Measurements from ENCODE around the gene IGF1.
"Not testable (repeated sequence)": the region's sequence is repeated elsewhere in the genome, so short reads cannot be mapped to it uniquely, and the experiment has no call there.

IGF1 gene

GRCh38 chr12:102454808-102455760 is 25.3 kb downstream of the IGF1 start:
- no peak for DNase-seq

DNA sequence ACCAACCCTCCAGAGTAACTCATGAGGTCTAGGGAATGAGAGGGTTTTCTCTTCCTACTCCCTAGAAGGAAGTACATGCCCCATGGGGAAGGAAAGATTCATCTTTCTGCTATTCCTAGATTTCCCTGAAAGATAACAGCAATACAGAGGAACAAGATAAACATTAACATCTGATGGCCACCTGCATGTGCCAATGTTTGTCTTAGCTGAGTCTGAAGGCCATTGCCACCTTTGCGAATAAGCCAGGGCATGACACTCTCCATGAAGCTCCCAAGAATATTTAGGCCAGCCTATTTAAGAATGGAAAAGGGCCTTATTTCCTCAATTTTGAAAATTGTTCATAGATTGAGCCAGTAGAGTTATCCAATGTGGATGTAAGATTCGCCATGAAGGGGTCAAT is 26.0 kb downstream of the IGF1 start:
- DNase-seq: no peak

DNA sequence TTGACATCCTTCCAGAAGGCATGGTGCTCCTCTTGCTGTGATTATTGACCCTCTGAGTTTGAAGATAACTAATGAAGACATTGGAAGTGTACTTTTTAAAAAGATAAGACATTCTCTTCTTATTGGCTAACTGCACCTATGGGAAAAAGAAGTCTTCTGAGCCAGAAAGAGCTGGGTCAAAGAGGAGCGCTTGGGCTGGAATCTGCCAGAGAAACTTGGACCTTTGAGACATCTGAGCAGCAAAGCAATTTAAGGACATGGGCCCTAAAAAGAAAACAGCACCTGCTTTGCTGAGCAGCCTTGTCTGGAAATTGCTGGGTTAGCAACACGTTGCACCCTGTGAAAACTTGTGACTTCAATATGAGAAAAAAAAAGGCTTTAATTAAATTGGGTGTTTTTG is 27.8 kb downstream of the IGF1 start:
- no peak for DNase-seq

DNA sequence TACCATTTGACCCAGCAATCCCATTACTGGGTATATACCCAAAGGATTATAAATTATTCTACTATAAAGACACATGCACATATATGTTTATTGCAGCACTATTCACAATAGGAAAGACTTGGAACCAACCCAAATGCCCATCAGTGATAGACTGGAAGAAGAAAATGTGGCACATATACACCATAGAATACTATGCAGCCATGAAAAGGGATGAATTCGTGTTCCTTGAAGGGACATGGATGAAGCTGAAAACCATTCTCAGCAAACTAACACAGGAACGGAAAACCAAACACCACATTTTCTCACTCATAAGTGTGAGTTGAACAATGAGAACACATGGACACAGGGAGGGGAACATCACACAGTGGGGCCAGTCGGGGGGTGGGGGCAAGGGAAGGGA is 31.3 kb downstream of the IGF1 start:
- DNase-seq: not testable (repeated sequence)

DNA sequence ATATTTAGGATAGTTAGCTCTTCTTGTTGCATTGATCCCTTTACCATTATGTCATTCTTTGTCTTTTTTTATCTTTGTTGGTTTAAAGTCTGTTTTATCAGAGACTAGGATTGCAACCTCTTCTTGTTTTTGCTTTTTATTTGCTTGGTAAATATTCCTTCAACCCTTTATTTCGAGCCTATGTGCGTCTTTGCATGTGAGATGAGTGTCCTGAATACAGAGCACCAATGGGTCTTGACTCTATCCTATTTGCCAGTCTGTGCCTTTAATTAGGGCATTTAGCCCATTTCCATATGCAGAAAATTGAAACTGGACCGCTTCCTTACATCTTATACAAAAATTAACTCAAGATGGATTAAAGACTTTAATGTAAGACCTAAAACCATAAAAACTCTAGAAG is 32.9 kb downstream of the IGF1 start:
- not testable (repeated sequence) for DNase-seq

DNA sequence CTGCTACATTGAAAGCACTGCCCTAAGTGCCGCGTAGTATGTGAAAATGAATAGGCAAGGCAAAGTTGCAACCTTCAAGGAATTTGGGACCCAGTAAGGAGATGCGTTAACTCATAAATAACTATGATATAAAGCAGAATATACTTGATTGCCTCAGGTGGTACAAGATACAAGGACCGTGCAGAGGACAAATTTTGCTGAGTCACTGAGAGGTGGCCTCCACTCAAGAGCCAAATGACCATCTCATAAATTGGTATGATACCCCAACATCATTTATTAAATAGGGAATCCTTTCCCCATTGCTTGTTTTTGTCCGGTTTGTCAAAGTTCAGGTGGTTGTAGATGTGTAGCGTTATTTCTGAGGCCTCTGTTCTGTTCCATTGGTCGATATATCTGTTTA is 35.7 kb downstream of the IGF1 start:
- no peak for DNase-seq

- DNase-seq: no peak
These were observed 36.3 kb downstream of the IGF1 start for GRCh38 chr12:102444093-102444492.

- peak; percentile 12 for DNase-seq
These were observed 39.2 kb downstream of the IGF1 start for GRCh38 chr12:102441077-102441596.

DNA sequence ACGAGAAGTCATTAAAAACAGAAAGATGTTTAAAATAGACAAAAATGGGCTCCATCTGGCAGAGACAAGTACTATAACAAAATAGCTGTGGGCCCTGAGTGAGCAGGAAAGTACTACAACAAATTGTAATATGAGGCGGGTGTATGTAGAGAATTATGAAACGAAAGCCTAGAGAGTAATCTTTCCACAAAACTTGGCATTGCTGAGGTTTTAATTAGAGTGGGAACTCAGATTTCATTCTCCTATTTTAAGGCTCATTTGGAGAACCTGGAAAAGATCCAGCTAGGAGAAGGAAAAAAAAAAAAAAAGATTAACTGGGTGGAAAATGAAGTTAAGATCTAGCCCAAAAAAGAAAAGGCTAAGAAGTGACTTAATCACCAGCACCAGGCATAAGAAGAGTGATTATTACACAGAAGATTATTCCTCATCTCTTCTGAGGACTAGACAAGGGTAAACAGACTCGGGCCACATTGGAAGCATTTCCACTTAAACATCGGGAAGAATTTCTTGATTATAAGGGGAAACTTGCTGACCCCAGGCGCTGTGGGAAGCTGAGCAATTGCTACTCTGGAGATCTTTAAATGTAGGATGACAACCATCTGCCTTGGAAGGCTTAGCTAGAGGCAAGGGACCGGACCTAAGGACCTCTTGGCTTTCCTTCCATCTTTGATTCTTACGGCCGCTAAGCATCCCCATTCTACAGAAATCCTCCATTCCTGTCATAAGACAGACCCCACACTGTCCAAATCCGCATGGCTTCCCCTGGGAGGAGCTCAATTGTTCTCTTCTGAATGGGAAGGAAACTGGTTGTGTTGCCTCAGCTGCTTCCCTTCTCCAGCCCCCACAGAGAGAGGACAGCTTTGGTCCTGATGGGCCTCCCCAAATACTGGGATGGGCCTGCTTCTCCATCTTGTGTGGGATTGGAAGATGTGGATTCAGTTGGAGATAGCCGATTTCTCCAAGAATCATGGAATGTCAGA is 40.6 kb downstream of the IGF1 start:
- DNase-seq: no peak

- no peak for DNase-seq
These were observed 41.5 kb downstream of the IGF1 start for GRCh38 chr12:102438827-102439210.

DNA sequence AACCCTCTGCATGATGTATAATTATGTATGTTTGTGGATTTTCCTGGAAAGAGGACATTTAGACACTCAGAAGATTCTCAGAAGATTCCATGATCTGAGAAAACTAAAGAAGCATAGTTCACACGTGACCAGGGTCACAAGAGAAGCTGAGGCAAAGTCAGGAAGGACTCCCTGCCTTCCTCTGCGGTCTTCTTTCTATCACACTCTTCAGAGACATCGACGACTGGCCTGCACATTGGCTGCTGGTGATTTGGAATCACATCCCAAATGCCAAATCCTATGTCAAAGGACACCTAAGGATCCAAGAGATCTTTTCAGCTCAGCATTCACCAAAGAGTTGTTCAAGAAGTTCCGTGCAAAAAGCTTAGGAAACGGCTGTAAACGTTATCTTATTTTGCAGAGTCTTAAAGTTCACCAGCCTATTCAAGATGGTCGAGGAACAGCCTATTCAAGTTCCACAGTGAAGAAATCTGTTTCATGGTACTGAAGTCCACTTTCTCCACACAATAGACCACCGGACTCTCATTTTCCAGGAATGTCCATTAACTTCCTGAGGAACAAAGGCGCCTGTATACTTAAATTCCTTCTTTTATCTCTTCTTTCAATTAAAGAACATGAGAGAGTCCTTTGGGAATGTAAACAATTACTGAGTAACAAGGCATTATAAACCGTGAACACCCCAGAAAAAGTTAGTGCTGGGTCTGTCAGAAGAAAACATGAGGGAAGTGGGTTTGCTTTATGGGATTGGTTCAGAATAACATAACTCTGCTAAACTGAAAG is 42.1 kb downstream of the IGF1 start:
- DNase-seq: no peak

- DNase-seq: no peak
These were observed 42.9 kb downstream of the IGF1 start for GRCh38 chr12:102437511-102437910.

GRCh38 chr12:102436867-102437266 is 43.5 kb downstream of the IGF1 start:
- no peak for DNase-seq

DNA sequence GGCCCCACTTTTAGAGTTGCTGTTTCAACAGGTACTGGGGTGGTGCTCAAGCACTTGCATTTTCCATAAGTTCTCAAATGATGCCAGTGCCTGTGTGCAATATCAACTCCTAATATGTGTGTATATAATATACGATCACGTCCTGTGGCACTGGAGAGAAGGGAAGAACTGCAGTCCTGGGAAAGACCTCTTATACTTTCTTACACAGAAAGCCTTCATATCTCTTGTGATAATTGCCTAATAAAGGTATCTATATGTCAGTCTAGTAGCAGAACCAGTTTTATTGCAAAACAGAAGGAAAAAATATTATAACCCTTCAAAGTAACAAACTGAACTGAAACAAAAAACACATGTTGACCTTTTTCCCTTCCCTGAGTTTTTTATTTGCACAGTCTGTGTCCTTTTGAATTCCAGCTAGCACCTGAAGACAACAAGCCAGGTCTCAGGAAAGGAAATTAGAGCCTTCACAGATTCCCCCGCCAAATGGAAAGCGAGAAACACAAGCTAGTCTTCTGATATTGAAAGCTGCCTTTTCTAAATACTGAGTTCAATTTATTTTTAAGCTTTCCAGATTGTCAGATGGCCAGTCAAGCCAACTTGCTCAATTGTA is 44.4 kb downstream of the IGF1 start:
- no peak for DNase-seq

DNA sequence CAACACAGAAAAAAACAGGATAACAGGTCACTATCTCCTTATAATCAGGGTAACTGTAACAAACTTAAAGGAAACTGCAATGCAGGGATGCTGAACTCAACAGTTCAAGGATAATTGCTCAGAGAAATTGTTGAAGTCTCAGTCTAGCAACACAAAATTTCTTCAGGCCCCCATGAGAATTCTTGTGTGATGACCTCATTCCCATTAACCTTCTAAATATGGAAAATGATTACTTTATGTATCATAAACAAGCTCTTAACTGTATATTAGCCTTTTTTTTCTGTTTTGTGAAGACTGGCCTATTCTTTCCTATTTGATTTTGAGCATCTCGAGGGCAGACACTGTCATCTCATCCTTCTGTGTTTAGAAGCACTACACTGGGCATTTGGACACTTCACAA is 47.1 kb downstream of the IGF1 start:
- no peak for DNase-seq

- no peak for DNase-seq
These were observed 49.7 kb downstream of the IGF1 start for GRCh38 chr12:102430661-102431060.

DNA sequence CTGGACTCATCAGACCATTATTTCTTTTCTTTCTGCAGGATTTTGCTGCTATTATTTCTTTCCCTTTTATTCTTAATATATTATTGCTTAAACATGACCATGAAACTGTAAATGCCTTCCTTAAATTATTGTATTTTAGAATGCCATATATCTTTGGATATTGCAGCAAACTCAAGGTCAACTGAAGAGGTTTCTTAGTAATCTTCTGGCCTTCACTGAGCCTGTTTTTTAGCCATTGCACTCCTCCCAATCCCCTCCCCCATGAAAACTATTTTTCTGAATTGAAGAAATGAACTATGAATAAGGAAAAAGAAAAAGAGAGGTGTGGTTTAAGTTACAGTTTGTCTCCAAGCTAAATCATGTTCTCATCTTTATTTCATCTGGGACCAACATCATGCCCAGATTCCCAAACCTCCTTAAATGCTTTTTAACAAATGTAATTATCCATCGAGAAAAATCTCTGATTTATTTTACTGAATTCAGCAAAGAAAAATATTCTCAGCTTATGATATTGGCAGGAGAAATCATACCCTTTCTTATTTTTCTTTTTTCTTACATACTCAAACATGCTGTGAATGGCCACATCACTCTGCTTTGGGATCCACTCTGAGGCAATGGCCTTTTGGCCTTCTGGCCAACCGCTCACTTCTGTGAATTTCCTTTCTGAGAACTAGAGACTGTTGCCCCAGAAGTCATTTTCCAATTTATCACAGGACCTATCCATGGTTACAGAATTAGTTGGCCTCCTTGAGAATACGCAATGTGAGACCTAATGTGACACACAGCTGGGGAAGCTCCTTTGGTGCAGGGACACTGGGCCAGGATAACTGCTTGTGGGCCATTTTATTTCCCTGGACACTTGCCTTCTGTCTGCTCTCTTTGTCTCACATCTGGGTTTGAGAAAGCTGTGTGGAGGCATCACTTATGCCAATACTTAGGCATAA is 50.9 kb downstream of the IGF1 start:
- DNase-seq: no peak

DNA sequence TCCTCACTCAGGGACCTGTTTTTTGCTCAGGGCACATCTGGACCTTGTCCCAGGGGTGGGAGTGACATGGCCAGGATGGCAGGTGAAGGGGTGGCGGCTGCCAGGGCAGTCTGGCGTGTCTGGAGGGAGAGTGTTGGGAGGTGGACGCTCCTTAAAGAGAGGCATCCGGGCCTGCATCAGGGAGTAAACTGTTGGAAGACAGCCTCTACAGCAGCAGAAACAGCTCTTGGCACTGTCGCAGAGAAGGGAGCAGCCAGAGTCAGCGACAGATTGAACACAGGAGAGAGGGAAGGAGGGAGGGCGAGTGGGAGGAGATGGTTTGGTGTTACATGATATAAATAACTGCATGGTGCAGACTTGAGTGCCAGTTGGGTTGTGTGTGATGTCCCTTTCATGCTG is 52.8 kb downstream of the IGF1 start:
- DNase-seq: no peak

DNA sequence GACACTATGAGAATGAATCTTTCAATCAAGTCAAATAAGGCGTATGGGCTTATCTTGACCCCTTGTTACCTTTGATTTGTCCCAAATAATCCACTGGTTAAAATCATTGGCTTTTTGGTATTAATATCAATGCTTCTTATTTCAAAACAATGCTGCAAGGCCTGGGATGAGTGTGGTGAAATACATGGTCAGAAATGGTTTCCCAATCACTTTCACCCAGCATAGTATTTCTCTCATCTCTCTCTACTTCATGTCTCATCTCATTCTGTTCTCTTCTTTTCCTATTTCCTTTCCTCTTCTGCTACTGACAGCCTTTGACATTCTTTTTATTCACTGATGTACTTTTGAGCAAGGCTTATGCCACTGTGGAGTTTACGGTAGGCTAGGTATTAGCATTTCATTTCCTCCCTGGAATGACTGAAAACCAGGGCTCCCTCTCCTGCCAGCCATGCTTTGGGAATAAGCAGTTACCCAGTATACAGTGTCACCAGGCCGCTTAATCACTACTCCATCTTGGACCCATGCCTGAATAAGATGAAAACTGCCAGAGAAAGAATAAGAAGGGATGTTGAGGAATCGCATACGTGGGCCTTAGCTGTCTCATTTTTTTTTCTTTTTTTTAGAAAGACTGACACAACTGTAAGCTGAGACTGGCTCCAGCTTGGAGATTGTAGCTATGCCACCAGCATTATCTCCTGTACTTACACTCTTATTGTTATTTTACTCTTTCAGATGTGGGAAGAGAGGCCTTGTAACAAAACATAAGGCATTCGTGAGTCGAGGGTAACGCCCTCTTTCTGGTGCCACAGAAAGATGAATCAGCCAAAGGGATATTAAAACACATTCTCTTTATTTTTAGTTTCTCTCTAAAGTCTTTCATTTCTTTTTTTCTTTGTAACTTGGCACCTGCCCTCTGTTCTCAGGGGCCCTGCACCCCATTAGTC is 53.5 kb downstream of the IGF1 start:
- no peak for DNase-seq

Measured in NCI-H226 (cell line).